Mesenteric fat pad (tissue), 1 donor: ENCODE measurements around the gene STRC. TPM values are rescaled to one million over a fixed set of nuclear protein-coding genes. Genes with fewer than 3 reads are reported as not detected.
"Not testable (repeated sequence)": the region's sequence is repeated elsewhere in the genome, so short reads cannot be mapped to it uniquely, and the experiment has no call there.

ENCODE experiments used
- DNase-seq: peaks from one replicate; pipeline ENCODE4 v3.0.0-alpha.2; 2020; ENCODE audit warnings: low spot score
- total RNA-seq: library from RNA; stranded (reverse); fragmentation: NEBNext Ultra II Directional; extraction: Animal tissue kit (Norgen Biotek cat#: 25700); gene quantifications from one replicate; pipeline ENCODE4 v1.2.1, GENCODE V29; 2021
- donor health status: DM: yes; HTN: yes; CAD: no.

STRC gene
- total RNA-seq, 1 donor from 2014 or later = 0.10 TPM

- not testable (repeated sequence) for DNase-seq
Observed at GRCh38 chr15:43566615-43567014, 52.0 kb downstream of the STRC start.

DNA sequence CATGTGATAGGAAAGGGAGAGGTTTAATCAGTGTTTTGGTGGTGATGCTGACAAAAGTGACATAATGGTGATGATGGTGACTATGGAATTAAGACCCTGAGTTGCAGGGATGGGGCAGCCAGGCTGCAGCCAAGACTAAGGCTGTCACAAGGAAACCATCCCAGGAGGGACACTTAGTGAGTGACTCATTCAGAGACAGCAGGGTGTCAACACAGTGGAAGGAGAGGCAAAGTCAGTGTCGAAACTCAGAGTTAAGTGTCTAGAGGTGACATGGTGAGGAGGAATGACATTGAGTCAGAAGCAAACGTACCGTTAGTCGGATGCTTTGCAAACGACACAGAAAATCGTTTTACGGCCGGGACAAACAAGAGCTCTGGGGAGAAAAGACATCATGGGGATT lies 54.8 kb downstream of the STRC start:
- DNase-seq = not testable (repeated sequence)

GRCh38 chr15:43562753-43563152 lies 55.8 kb downstream of the STRC start:
- not testable (repeated sequence) for DNase-seq

DNA sequence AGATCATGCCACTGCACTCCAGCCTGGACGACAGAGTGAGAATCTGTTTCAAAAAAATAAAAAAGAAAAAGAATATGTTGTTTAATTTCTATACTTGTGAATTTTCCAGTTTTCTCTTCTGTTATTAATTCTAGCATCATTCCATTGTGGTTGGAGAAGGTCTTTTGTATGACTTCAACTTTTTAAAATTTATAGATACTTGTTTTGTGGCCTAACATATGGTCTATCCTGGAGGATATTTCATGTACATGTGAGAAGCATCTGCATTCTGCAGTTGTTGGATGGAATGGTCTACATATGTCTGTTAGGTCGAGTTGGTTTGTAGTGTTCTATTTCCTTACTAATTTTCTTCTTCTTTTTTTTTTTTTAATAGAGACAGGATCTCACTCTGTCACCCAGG lies 65.6 kb downstream of the STRC start:
- no peak for DNase-seq

GRCh38 chr15:43552256-43552655 lies 66.3 kb downstream of the STRC start:
- DNase-seq = no peak

GRCh38 chr15:43550527-43551363 lies 67.9 kb downstream of the STRC start:
- no peak for DNase-seq

Other genes starting within 250 kb of the STRC start
- gene ZSCAN29, start 247.8 kb downstream of the STRC start, total RNA-seq = 24.3 TPM
- gene TUBGCP4, start 247.7 kb downstream of the STRC start, total RNA-seq = 13.5 TPM
- 44.8 TPM for gene TP53BP1, start 125.6 kb downstream of the STRC start, total RNA-seq
- gene MAP1A, start 101.2 kb downstream of the STRC start, total RNA-seq = 13.8 TPM
- gene PPIP5K1, start 28.6 kb downstream of the STRC start, total RNA-seq = 63.5 TPM
- gene CKMT1B, start 24.8 kb downstream of the STRC start, total RNA-seq = 2.2 TPM
- gene CATSPER2, start 30.0 kb upstream of the STRC start, total RNA-seq = 5.2 TPM
- 2.6 TPM for gene CKMT1A, start 75.1 kb upstream of the STRC start, total RNA-seq
- gene PDIA3, start 127.6 kb upstream of the STRC start, total RNA-seq = 295 TPM
- gene ELL3, start 158.2 kb upstream of the STRC start, total RNA-seq = 2.0 TPM
- gene SERF2, start 173.5 kb upstream of the STRC start, total RNA-seq = 932 TPM
- 0.22 TPM for gene SERINC4, start 181.4 kb upstream of the STRC start, total RNA-seq
- 18.0 TPM for gene HYPK, start 181.8 kb upstream of the STRC start, total RNA-seq
- gene MFAP1, start 205.9 kb upstream of the STRC start, total RNA-seq = 17.9 TPM
- gene WDR76, start 208.2 kb upstream of the STRC start, total RNA-seq = 2.2 TPM